DOHH2 (cell line): ENCODE results near the gene MYBL2.

Source experiments
- H3F3A ChIP-seq: fragments of 200-600 bp; sonication (generic), shearing (Covaris generic); 2 replicates; pipeline ENCODE4 v1.6.0; 2016; ENCODE audit warnings: antibody characterized with exemption, mild to moderate bottlenecking; ENCODE audit not compliant: control insufficient read depth, insufficient read depth
- H3K27ac ChIP-seq: fragments of 200-600 bp; sonication (generic); 2 replicates; pipeline ENCODE4 v1.5.1; 2014; ENCODE audit warnings: low read depth, mild to moderate bottlenecking, low read length, moderate library complexity
- H3K27me3 ChIP-seq: fragments of 200-600 bp; sonication (generic); 2 replicates; pipeline ENCODE4 v1.6.1; 2014; ENCODE audit warnings: mild to moderate bottlenecking, low read length, mixed read lengths; ENCODE audit not compliant: control insufficient read depth
- H3K36me3 ChIP-seq: fragments of 200-600 bp; sonication (generic); 2 replicates; pipeline ENCODE4 v1.6.1; 2014; ENCODE audit warnings: mild to moderate bottlenecking, low read length, moderate library complexity, mixed read lengths; ENCODE audit not compliant: control insufficient read depth
- H3K4me1 ChIP-seq: fragments of 200-600 bp; sonication (generic); 2 replicates; pipeline ENCODE4 v1.6.1; 2014; ENCODE audit warnings: mild to moderate bottlenecking, low read length, mixed read lengths; ENCODE audit not compliant: control insufficient read depth
- H3K4me2 ChIP-seq: fragments of 200-600 bp; sonication (generic); 2 replicates; pipeline ENCODE4 v1.6.0; 2014; ENCODE audit warnings: mild to moderate bottlenecking, low read length, moderate library complexity
- H3K4me3 ChIP-seq: fragments of 200-600 bp; sonication (generic); 2 replicates; pipeline ENCODE4 v1.5.1; 2014; ENCODE audit warnings: mild to moderate bottlenecking, low read length, mixed read lengths
- H3K79me2 ChIP-seq: fragments of 200-600 bp; sonication (generic); 2 replicates; pipeline ENCODE4 v1.6.1; 2014; ENCODE audit warnings: mild to moderate bottlenecking, low read length, mixed read lengths; ENCODE audit not compliant: control insufficient read depth
- H3K9me2 ChIP-seq: fragments of 200-600 bp; sonication (generic); replicated peaks from 2 replicates; pipeline ENCODE4 v1.6.1; 2014; ENCODE audit warnings: mild to moderate bottlenecking, low read length, mixed read lengths; ENCODE audit not compliant: control insufficient read depth
- H3K9me3 ChIP-seq: fragments of 200-600 bp; sonication (generic); 2 replicates; pipeline ENCODE4 v1.6.1; 2014; ENCODE audit warnings: antibody characterized with exemption, low read length, mixed read lengths; ENCODE audit not compliant: control insufficient read depth, insufficient read depth
- H4K20me1 ChIP-seq: fragments of 200-600 bp; sonication (generic); 2 replicates; pipeline ENCODE4 v1.6.0; 2014; ENCODE audit warnings: low read depth, mild to moderate bottlenecking, antibody characterized with exemption, low read length, moderate library complexity; ENCODE audit not compliant: control insufficient read depth, insufficient read depth
- CTCF ChIP-seq: fragments of 200-600 bp; sonication (generic); IDR thresholded peaks from one replicate; pipeline ENCODE4 v1.5.1; 2014; ENCODE audit warnings: antibody characterized with exemption, mild to moderate bottlenecking, low read depth, low read length; ENCODE audit not compliant: poor library complexity, severe bottlenecking
- EZH2phosphoT487 ChIP-seq: fragments of 200-600 bp; sonication (generic); IDR thresholded peaks from 2 replicates; pipeline ENCODE4 v1.6.1; 2017; ENCODE audit warnings: borderline replicate concordance, mild to moderate bottlenecking, antibody characterized with exemption, low read length, moderate library complexity, mixed read lengths

MYBL2 gene

GRCh38 chr20:43748274-43748673 is 81.4 kb downstream of the MYBL2 start:
- Histone ChIP-seq H3F3A (no peaks in the 10 kb centered on the region), H3K4me3 (no peak overlapping the region), H3K4me2 (no peak overlapping the region), H4K20me1 (no peaks in the 10 kb centered on the region), H3K36me3 (no peaks in the 10 kb centered on the region), H3K27me3 (peaks cover 34% of the 10 kb centered on the region), H3K4me1 (peaks cover 32% of the 10 kb centered on the region), H3K9me3 (no peaks in the 10 kb centered on the region), H3K27ac (no peak overlapping the region), H3K9me2 (no peaks in the 10 kb centered on the region), H3K79me2 (no peaks in the 10 kb centered on the region)
- TF ChIP-seq EZH2phosphoT487 (no peak), CTCF (no peak)

GRCh38 chr20:43749734-43750294 is 82.9 kb downstream of the MYBL2 start:
- no peak overlapping the region for H3K27ac ChIP-seq
- no peaks in the 10 kb centered on the region for H3F3A ChIP-seq
- no peaks in the 10 kb centered on the region for H3K9me2 ChIP-seq
- peaks cover 31% of the 10 kb centered on the region for H3K27me3 ChIP-seq
- H4K20me1 ChIP-seq: no peaks in the 10 kb centered on the region
- H3K9me3 ChIP-seq: no peaks in the 10 kb centered on the region
- H3K79me2 ChIP-seq: no peaks in the 10 kb centered on the region
- no peaks in the 10 kb centered on the region for H3K36me3 ChIP-seq
- no peak overlapping the region for H3K4me2 ChIP-seq
- H3K4me1 ChIP-seq: peaks cover 32% of the 10 kb centered on the region
- H3K4me3 ChIP-seq: no peak overlapping the region
- TF ChIP-seq CTCF (peak; percentile 98), EZH2phosphoT487 (peak; percentile 83; the same call in 1 of the 2 replicates)

- Histone ChIP-seq H3K4me1 (peaks cover 26% of the 10 kb centered on the region), H3K27me3 (peaks cover 23% of the 10 kb centered on the region), H4K20me1 (no peaks in the 10 kb centered on the region), H3K79me2 (no peaks in the 10 kb centered on the region), H3K27ac (no peak overlapping the region), H3K9me3 (no peaks in the 10 kb centered on the region), H3K4me2 (no peak overlapping the region), H3K9me2 (no peaks in the 10 kb centered on the region), H3K36me3 (no peaks in the 10 kb centered on the region), H3K4me3 (no peak overlapping the region), H3F3A (no peaks in the 10 kb centered on the region)
- TF ChIP-seq CTCF (no peak), EZH2phosphoT487 (no peak)
Measured at GRCh38 chr20:43750774-43751166, 83.9 kb downstream of the MYBL2 start.
